Neural progenitor cell (in vitro differentiated cells): ENCODE data around the gene SESN3. TPM values are rescaled to one million over a fixed set of nuclear protein-coding genes. Genes with fewer than 3 reads are reported as not detected.

Experiments used
- DNase-seq: peaks from one replicate; pipeline ENCODE4 v3.0.0-alpha.2; 2016; ENCODE audit warnings: low spot score
- H2AFZ ChIP-seq: fragments of 200-600 bp; sonication (generic); replicated peaks from 2 replicates; pipeline ENCODE4 v1.6.1; 2016; ENCODE audit warnings: antibody characterized with exemption
- H3F3A ChIP-seq: fragments of 200-600 bp; sonication (generic); 2 replicates; pipeline ENCODE4 v1.6.1; 2016; ENCODE audit warnings: antibody characterized with exemption, low read depth
- H3K27ac ChIP-seq: fragments of 200-600 bp; sonication (generic); 2 replicates; pipeline ENCODE4 v1.5.1; 2016; ENCODE audit warnings: mild to moderate bottlenecking
- H3K27me3 ChIP-seq: fragments of 200-600 bp; sonication (generic); 2 replicates; pipeline ENCODE4 v1.6.1; 2016; ENCODE audit warnings: mild to moderate bottlenecking, moderate library complexity
- H3K36me3 ChIP-seq: fragments of 200-600 bp; sonication (generic); 2 replicates; pipeline ENCODE4 v1.5.1; 2016
- H3K4me1 ChIP-seq: fragments of 200-600 bp; sonication (generic); 2 replicates; pipeline ENCODE4 v1.6.1; 2016; ENCODE audit warnings: mixed run types
- H3K4me2 ChIP-seq: fragments of 200-600 bp; sonication (generic); 2 replicates; pipeline ENCODE4 v1.6.1; 2016
- H3K4me3 ChIP-seq: fragments of 200-600 bp; sonication (generic); 2 replicates; pipeline ENCODE4 v1.5.1; 2016
- H3K79me2 ChIP-seq: fragments of 200-600 bp; sonication (generic); 2 replicates; pipeline ENCODE4 v1.6.1; 2016; ENCODE audit warnings: low read depth
- H3K9ac ChIP-seq: fragments of 200-600 bp; sonication (generic); 2 replicates; pipeline ENCODE4 v1.6.1; 2016
- H3K9me3 ChIP-seq: fragments of 200-600 bp; sonication (generic); 2 replicates; pipeline ENCODE4 v1.5.1; 2016; ENCODE audit warnings: low read depth
- H4K20me1 ChIP-seq: fragments of 200-600 bp; sonication (generic); 2 replicates; pipeline ENCODE4 v1.6.1; 2016; ENCODE audit warnings: low read depth
- H3K27ac Mint-ChIP-seq: 3 replicates; pipeline ENCODE4 v1.8.0; 2021; ENCODE audit warnings: mixed read lengths
- H3K27me3 Mint-ChIP-seq: 2 replicates; pipeline ENCODE4 v1.8.0; 2022; ENCODE audit warnings: low read depth, mild to moderate bottlenecking, inconsistent platforms, moderate library complexity, mixed read lengths; ENCODE audit not compliant: insufficient read depth
- H3K36me3 Mint-ChIP-seq: 3 replicates; pipeline ENCODE4 v1.8.0; 2021; ENCODE audit warnings: mixed read lengths
- H3K4me1 Mint-ChIP-seq: 3 replicates; pipeline ENCODE4 v1.8.0; 2021; ENCODE audit warnings: mixed read lengths
- H3K4me3 Mint-ChIP-seq: 3 replicates; pipeline ENCODE4 v1.8.0; 2021; ENCODE audit warnings: mild to moderate bottlenecking, moderate library complexity, mixed read lengths
- H3K9me3 Mint-ChIP-seq: 3 replicates; pipeline ENCODE4 v1.8.0; 2020; ENCODE audit warnings: mixed read lengths
- CTCF ChIP-seq: fragments of 200-600 bp; sonication (generic); IDR thresholded peaks from 2 replicates; pipeline ENCODE4 v1.5.1; 2017; ENCODE audit warnings: antibody characterized with exemption, mild to moderate bottlenecking
- EZH2 ChIP-seq: fragments of 200-600 bp; sonication (generic); IDR thresholded peaks from 2 replicates; pipeline ENCODE4 v1.6.1; 2017; ENCODE audit warnings: antibody characterized with exemption, mild to moderate bottlenecking, moderate library complexity
- EZH2phosphoT487 ChIP-seq: fragments of 200-600 bp; sonication (generic); IDR thresholded peaks from 2 replicates; pipeline ENCODE4 v1.6.1; 2017; ENCODE audit warnings: antibody characterized with exemption
- total RNA-seq: library from RNA; depleted of rRNA; stranded (reverse); fragments of >200 nt; gene quantifications from 2 replicates; pipeline ENCODE4 v1.2.3, GENCODE V29; 2015; ENCODE audit warnings: low replicate concordance

Gene SESN3
- total RNA-seq, 1 donor from 2014 or later: 234 TPM

- H3K27ac Mint-ChIP-seq: no peak overlapping the region
- H3K4me3 Mint-ChIP-seq: no peak overlapping the region
- H3K36me3 ChIP-seq: no peaks in the 10 kb centered on the region
- no peak overlapping the region for H3K27ac ChIP-seq
- TF ChIP-seq EZH2 (no peak), CTCF (no peak), EZH2phosphoT487 (no peak)
- H3K36me3 Mint-ChIP-seq: no peaks in the 10 kb centered on the region
- no peaks in the 10 kb centered on the region for H3K79me2 ChIP-seq
- H3K9me3 ChIP-seq: no peaks in the 10 kb centered on the region
- H3K4me1 Mint-ChIP-seq: peaks cover under 1% of the 10 kb centered on the region
- peaks cover 4% of the 10 kb centered on the region for H3K27me3 Mint-ChIP-seq
- no peak for DNase-seq
- H2AFZ ChIP-seq: no peak overlapping the region
- H3K27me3 ChIP-seq: no peaks in the 10 kb centered on the region
- no peak overlapping the region for H3K4me2 ChIP-seq
- no peaks in the 10 kb centered on the region for H4K20me1 ChIP-seq
- H3K4me1 ChIP-seq: no peaks in the 10 kb centered on the region
- no peak overlapping the region for H3K4me3 ChIP-seq
- no peaks in the 10 kb centered on the region for H3F3A ChIP-seq
- H3K9me3 Mint-ChIP-seq: peaks cover 3% of the 10 kb centered on the region
- H3K9ac ChIP-seq: no peak overlapping the region
These were observed 32.2 kb upstream of the SESN3 start for GRCh38 chr11:95262994-95263765.

DNA sequence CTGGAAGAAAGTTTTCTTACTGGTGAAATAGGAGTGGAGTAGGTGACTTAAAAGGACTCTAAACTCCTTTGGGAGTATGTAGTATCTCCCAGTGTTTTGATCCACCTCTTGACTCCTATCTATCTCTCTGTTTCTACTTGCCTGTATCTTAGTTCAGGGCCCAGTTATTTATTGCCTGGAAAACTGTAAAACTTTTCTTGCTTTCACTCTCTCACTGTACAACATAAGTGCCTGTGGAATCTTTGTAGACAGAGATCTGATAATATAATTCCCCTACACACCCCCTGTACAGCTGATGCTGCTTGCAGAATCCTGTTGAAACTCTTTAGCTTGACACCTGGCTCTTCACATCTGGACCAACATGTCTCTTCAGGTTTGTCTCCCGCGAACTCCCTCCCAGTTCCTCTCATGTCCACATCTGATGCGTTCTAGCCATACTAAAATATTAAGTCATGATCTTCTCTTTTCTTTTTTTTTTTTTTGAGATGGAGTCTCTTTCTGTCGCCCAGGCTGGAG lies 26.5 kb upstream of the SESN3 start:
- Histone ChIP-seq H3K27me3 (no peaks in the 10 kb centered on the region), H3K27ac (no peak overlapping the region), H4K20me1 (no peaks in the 10 kb centered on the region), H3K36me3 (no peaks in the 10 kb centered on the region), H3K4me2 (no peak overlapping the region), H3K4me3 (no peak overlapping the region), H3K4me1 (peaks cover 37% of the 10 kb centered on the region), H3K9me3 (no peaks in the 10 kb centered on the region), H3K9ac (no peak overlapping the region), H2AFZ (no peak overlapping the region), H3F3A (peaks cover 29% of the 10 kb centered on the region), H3K79me2 (no peaks in the 10 kb centered on the region)
- peaks cover 33% of the 10 kb centered on the region for H3K4me1 Mint-ChIP-seq
- H3K27ac Mint-ChIP-seq: no peak overlapping the region
- no peak for DNase-seq
- TF ChIP-seq EZH2phosphoT487 (no peak), EZH2 (no peak), CTCF (no peak)
- no peaks in the 10 kb centered on the region for H3K27me3 Mint-ChIP-seq
- no peaks in the 10 kb centered on the region for H3K36me3 Mint-ChIP-seq
- H3K9me3 Mint-ChIP-seq: peaks cover 2% of the 10 kb centered on the region
- no peak overlapping the region for H3K4me3 Mint-ChIP-seq

- H3K9me3 Mint-ChIP-seq: peaks cover 2% of the 10 kb centered on the region
- no peak for TF ChIP-seq CTCF
- TF ChIP-seq EZH2phosphoT487: no peak
- no peak for TF ChIP-seq EZH2
- peak overlapping the region; percentile 34 for H2AFZ ChIP-seq
- peak overlapping the region; percentile 51 for H3K4me2 ChIP-seq
- H3K27me3 ChIP-seq: no peaks in the 10 kb centered on the region
- no peaks in the 10 kb centered on the region for H3K79me2 ChIP-seq
- peaks cover 43% of the 10 kb centered on the region for H3K4me1 Mint-ChIP-seq
- no peak overlapping the region for H3K27ac ChIP-seq
- H3K4me1 ChIP-seq: peaks cover 49% of the 10 kb centered on the region
- no peaks in the 10 kb centered on the region for H3K27me3 Mint-ChIP-seq
- H3K9me3 ChIP-seq: no peaks in the 10 kb centered on the region
- H3K9ac ChIP-seq: no peak overlapping the region
- DNase-seq: no peak
- no peak overlapping the region for H3K27ac Mint-ChIP-seq
- H3K36me3 Mint-ChIP-seq: no peaks in the 10 kb centered on the region
- peaks cover 31% of the 10 kb centered on the region for H3F3A ChIP-seq
- H3K4me3 Mint-ChIP-seq: no peak overlapping the region
- no peaks in the 10 kb centered on the region for H3K36me3 ChIP-seq
- H4K20me1 ChIP-seq: no peaks in the 10 kb centered on the region
- no peak overlapping the region for H3K4me3 ChIP-seq
These were observed 25.3 kb upstream of the SESN3 start for GRCh38 chr11:95256321-95256779.
